Gastrocnemius medialis (tissue), 4 donors: ENCODE results near the gene TMCO4. TPM values are rescaled to one million over a fixed set of nuclear protein-coding genes. Genes with fewer than 3 reads are reported as not detected.

Experiments
- ATAC-seq, 2 donors: fragments of 150-250 bp; one replicate each; pipeline ENCODE4 v1.9.1; 2016
- DNase-seq, 2 donors: peaks; one replicate each; pipeline ENCODE4 v3.0.0-alpha.2; 2019
- H3K27ac ChIP-seq, 4 donors: fragments of 200-600 bp; sonication (generic); 1 replicate in 1 of 4; 2 replicates in 3 of 4; pipeline ENCODE4 v1.5.1; 2016 to 2018; ENCODE audit warnings: mild to moderate bottlenecking in 2 of 4, moderate library complexity in 1 of 4
- H3K27me3 ChIP-seq, 3 donors: fragments of 200-600 bp; sonication (generic) in 2 of 3; 1 replicate in 1 of 3; 2 replicates in 2 of 3; pipeline versions ENCODE4 v1.5.1 to v1.6.0; 2016 to 2019; ENCODE audit warnings: mild to moderate bottlenecking in 1 of 3, moderate library complexity in 1 of 3
- H3K36me3 ChIP-seq, 2 donors: fragments of 200-600 bp; sonication (generic) in 1 of 2; one replicate each; pipeline ENCODE4 v1.5.1; 2017 to 2018
- H3K4me1 ChIP-seq, 2 donors: fragments of 200-600 bp; sonication (generic) in 1 of 2; one replicate each; pipeline ENCODE4 v1.5.1; 2016 to 2017; ENCODE audit warnings: mild to moderate bottlenecking in 2 of 2
- H3K4me3 ChIP-seq, 4 donors: fragments of 200-600 bp; sonication (generic) in 3 of 4; 1 replicate in 1 of 4; 2 replicates in 3 of 4; pipeline ENCODE4 v1.5.1; 2016 to 2019; ENCODE audit warnings: mild to moderate bottlenecking in 2 of 4
- H3K9me3 ChIP-seq, 3 donors: fragments of 200-600 bp; sonication (generic) in 2 of 3; 1 replicate in 1 of 3; 2 replicates in 2 of 3; pipeline ENCODE4 v1.5.1; 2016 to 2019
- CTCF ChIP-seq, 5 experiments: fragments of 450-650 bp in 3 of 5; fragments of 200-600 bp in 2 of 5; sonication (generic) in 2 of 5; IDR thresholded peaks in 4 of 5; conservative IDR thresholded peaks in 1 of 5; 1 replicate in 4 of 5; 2 replicates in 1 of 5; pipeline ENCODE4 v1.5.1; 2016 to 2019; ENCODE audit warnings: antibody characterized with exemption in 5 of 5, mild to moderate bottlenecking in 3 of 5, moderate library complexity in 3 of 5
- POLR2A ChIP-seq, 2 donors: fragments of 450-650 bp; IDR thresholded peaks; one replicate each; pipeline ENCODE4 v1.6.1; 2017; ENCODE audit warnings: antibody characterized with exemption in 2 of 2, mild to moderate bottlenecking in 2 of 2, moderate library complexity in 2 of 2
- in situ Hi-C, 4 donors: fragments of 200-750 bp; cut with MboI; loops; one replicate each; pipeline versions ENCODE4 v1.15.0 to v1.8.0; 2017; ENCODE audit warnings: low sequenced_read_pairs in 4 of 4
- intact Hi-C: fragments of 100-400 bp; cut with DNase I; formaldehyde crosslinking; loops from one replicate; pipeline ENCODE4 v1.15.1; 2023; ENCODE audit warnings: low total_unique reads
- total RNA-seq, 4 donors: library from RNA; depleted of rRNA; stranded (reverse); fragments of >200 nt; gene quantifications; one replicate each; pipeline versions ENCODE4 v1.1.0 to v1.2.3, GENCODE V29; 2016

Gene TMCO4
- total RNA-seq, 4 donors from 2014 or later = 0.95 to 3.9 (median 2.4) TPM

- TF ChIP-seq CTCF (IDR thresholded peaks at IDR 0.05 in 4 of 5, conservative IDR thresholded peaks at IDR 0.05 in 1 of 5) = no peak
- no peak for TF ChIP-seq POLR2A (IDR thresholded peaks at IDR 0.05)
- Histone ChIP-seq H3K4me3 (no peak overlapping the region), H3K9me3 (no peaks in the 10 kb centered on the region), H3K27ac (no peak overlapping the region), H3K36me3 (no peaks in the 10 kb centered on the region), H3K4me1 (no peaks in the 10 kb centered on the region), H3K27me3 (no peaks in the 10 kb centered on the region)
- in situ Hi-C loops = no loop called here
- DNase-seq = no peak
- intact Hi-C loops = no loop called here
- ATAC-seq = no peak
Observed at GRCh38 chr1:19717467-19717866, 82.2 kb downstream of the TMCO4 start.

GRCh38 chr1:19715334-19716203 is 84.1 kb downstream of the TMCO4 start:
- Histone ChIP-seq H3K36me3 (no peaks in the 10 kb centered on the region), H3K4me3 (no peak overlapping the region), H3K27me3 (no peaks in the 10 kb centered on the region), H3K27ac (no peak overlapping the region), H3K9me3 (no peaks in the 10 kb centered on the region), H3K4me1 (no peaks in the 10 kb centered on the region)
- in situ Hi-C loops = no loop called here
- intact Hi-C loops = no loop called here
- DNase-seq = peak; percentile 43 to 74
- TF ChIP-seq POLR2A (IDR thresholded peaks at IDR 0.05) (no peak), CTCF (IDR thresholded peaks at IDR 0.05 in 4 of 5, conservative IDR thresholded peaks at IDR 0.05 in 1 of 5) (peak; percentile 33 to 74 (median 61))
- peak; percentile 66 to 93 for ATAC-seq

- intact Hi-C loops = no loop called here
- no peak for TF ChIP-seq CTCF (IDR thresholded peaks at IDR 0.05 in 4 of 5, conservative IDR thresholded peaks at IDR 0.05 in 1 of 5)
- no peak for TF ChIP-seq POLR2A (IDR thresholded peaks at IDR 0.05)
- H3K27me3 ChIP-seq = no peaks in the 10 kb centered on the region
- no peaks in the 10 kb centered on the region for H3K9me3 ChIP-seq
- H3K4me3 ChIP-seq = no peak overlapping the region
- in situ Hi-C loops = no loop called here
- ATAC-seq = no peak
- DNase-seq = no peak
- H3K4me1 ChIP-seq = no peaks in the 10 kb centered on the region
- H3K27ac ChIP-seq = no peak overlapping the region
- H3K36me3 ChIP-seq = no peaks in the 10 kb centered on the region
Observed at GRCh38 chr1:19712928-19713327, 86.8 kb downstream of the TMCO4 start.

GRCh38 chr1:19710825-19711611 is 88.7 kb downstream of the TMCO4 start:
- Histone ChIP-seq H3K27ac (no peak overlapping the region), H3K4me3 (no peak overlapping the region), H3K36me3 (no peaks in the 10 kb centered on the region), H3K9me3 (no peaks in the 10 kb centered on the region), H3K4me1 (no peaks in the 10 kb centered on the region), H3K27me3 (no peaks in the 10 kb centered on the region)
- DNase-seq (no peak), ATAC-seq (no peak)
- intact Hi-C loops (no loop called here), in situ Hi-C loops (no loop called here)
- TF ChIP-seq POLR2A (IDR thresholded peaks at IDR 0.05) = no peak
- no peak for TF ChIP-seq CTCF (IDR thresholded peaks at IDR 0.05 in 4 of 5, conservative IDR thresholded peaks at IDR 0.05 in 1 of 5)
